B cell (primary cell): ENCODE results near the gene TENM4.

Experiments
- EZH2 ChIP-seq: IDR thresholded peaks from 2 replicates; pipeline ENCODE4 v1.6.1; 2012; ENCODE audit warnings: borderline replicate concordance, low read depth, mild to moderate bottlenecking, moderate library complexity, low read length; ENCODE audit not compliant: insufficient read depth, poor library complexity, severe bottlenecking
- TF ChIP-seq, protein P1 (sequence below): fragments of 200-600 bp; IDR thresholded peaks from one replicate; pipeline ENCODE4 v1.8.0; 2022; ENCODE audit warnings: antibody characterized with exemption, mild to moderate bottlenecking

DNA sequence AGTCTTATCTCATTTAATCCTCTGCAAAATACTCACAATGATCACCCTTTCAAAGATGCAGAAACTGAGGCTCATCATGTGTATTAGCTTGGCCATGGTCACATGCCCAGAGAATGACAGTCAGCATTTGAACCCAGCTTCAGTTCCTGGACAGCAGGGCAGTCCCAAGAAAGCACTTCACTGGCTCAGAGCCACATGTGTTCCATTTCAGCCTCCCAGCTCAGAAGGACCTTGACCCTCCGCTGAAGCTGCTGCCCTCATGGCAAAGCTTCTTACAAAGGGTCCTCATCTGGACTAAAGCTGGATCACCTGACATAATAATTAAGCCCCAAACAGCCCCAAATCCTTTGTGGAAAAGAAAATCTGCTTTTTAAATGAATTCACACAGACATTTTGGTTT is 37.0 kb downstream of the TENM4 start:
- TF ChIP-seq, protein P1, sequence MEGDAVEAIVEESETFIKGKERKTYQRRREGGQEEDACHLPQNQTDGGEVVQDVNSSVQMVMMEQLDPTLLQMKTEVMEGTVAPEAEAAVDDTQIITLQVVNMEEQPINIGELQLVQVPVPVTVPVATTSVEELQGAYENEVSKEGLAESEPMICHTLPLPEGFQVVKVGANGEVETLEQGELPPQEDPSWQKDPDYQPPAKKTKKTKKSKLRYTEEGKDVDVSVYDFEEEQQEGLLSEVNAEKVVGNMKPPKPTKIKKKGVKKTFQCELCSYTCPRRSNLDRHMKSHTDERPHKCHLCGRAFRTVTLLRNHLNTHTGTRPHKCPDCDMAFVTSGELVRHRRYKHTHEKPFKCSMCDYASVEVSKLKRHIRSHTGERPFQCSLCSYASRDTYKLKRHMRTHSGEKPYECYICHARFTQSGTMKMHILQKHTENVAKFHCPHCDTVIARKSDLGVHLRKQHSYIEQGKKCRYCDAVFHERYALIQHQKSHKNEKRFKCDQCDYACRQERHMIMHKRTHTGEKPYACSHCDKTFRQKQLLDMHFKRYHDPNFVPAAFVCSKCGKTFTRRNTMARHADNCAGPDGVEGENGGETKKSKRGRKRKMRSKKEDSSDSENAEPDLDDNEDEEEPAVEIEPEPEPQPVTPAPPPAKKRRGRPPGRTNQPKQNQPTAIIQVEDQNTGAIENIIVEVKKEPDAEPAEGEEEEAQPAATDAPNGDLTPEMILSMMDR = no peak
- no peak for TF ChIP-seq EZH2
